ENCODE measurements around the gene HNRNPA1L2.
"Not testable (repeated sequence)": the region's sequence is repeated elsewhere in the genome, so short reads cannot be mapped to it uniquely, and the experiment has no call there.

The HNRNPA1L2 gene

DNA sequence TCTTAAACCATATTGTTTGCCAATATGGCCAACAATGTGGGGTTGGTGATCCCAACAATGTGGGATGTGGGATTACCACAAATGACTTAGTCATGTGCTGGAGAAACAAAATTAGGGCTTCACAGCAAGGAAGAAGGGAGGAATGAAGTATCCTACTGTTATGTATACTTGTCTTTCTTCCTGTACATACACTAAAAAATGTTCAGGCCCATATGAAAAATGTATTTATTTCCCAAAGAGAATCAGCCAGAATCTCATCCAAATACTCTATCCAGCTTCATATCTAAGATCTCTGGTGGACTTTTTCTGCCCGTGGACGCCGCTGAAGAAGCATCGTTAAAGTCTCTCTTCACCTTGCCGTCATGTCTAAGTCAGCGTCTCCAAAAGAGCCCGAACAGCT, at the start of gene HNRNPA1L2:
Gene HNRNPA1L2, plus strand, starts transcription at position 301 of the 400 bp plus-strand sequence. Its CDS starts 62 bp downstream, at position 363.
- no peak for DNase-seq (ENCODE audit: extremely low read depth in 1 of 2, low read depth in 1 of 2)

- not testable (repeated sequence) for DNase-seq (ENCODE audit: extremely low read depth in 1 of 2, low read depth in 1 of 2)
Observed at GRCh38 chr13:52593175-52593574, 49.1 kb upstream of the HNRNPA1L2 start.

DNA sequence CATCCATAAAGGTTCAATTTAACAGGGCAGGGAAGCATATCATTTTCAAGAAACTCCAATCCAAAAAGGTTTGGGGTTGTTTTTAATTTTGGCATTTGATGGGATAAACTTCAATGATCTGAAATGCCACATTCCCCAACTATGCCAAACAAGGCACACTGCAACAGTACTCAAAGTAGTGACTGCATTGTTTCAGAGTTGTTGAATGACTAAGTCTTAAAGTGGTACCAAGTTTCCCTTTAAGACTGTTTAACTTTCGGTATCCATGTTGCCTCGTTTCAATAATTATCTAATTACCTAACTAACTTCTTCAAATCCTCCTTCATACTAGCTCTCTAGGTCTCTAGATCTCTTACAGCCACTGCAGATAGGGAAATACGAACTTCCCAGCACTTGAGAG, 48.4 kb upstream of the HNRNPA1L2 start:
- DNase-seq (ENCODE audit: extremely low read depth in 1 of 2, low read depth in 1 of 2) = not testable (repeated sequence)

DNA sequence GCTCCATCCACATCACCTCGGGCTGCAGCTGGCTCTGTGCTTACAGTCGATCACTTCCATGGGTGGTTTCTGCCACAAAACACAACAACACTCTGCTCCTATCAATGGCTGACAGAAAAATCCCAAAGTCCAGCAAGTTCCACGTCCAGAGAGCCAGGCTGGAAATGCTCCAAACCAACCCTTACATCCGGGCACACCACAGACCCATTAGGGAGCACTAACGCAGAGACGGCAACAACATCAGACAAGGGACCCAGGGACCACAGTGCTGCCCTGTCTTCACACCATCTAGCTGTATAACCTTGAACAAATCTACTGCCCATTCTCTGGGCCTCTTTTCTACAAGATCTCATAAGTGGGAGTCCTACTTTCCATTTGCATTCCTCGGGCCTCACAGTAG, 47.9 kb upstream of the HNRNPA1L2 start:
- DNase-seq (ENCODE audit: extremely low read depth in 1 of 2, low read depth in 1 of 2) = not testable (repeated sequence)

- DNase-seq (ENCODE audit: extremely low read depth in 1 of 2, low read depth in 1 of 2) = no peak
Observed at GRCh38 chr13:52597676-52598075, 44.6 kb upstream of the HNRNPA1L2 start.

GRCh38 chr13:52599037-52599847, 43.0 kb upstream of the HNRNPA1L2 start:
- no peak for DNase-seq (ENCODE audit: extremely low read depth in 1 of 2, low read depth in 1 of 2)

DNA sequence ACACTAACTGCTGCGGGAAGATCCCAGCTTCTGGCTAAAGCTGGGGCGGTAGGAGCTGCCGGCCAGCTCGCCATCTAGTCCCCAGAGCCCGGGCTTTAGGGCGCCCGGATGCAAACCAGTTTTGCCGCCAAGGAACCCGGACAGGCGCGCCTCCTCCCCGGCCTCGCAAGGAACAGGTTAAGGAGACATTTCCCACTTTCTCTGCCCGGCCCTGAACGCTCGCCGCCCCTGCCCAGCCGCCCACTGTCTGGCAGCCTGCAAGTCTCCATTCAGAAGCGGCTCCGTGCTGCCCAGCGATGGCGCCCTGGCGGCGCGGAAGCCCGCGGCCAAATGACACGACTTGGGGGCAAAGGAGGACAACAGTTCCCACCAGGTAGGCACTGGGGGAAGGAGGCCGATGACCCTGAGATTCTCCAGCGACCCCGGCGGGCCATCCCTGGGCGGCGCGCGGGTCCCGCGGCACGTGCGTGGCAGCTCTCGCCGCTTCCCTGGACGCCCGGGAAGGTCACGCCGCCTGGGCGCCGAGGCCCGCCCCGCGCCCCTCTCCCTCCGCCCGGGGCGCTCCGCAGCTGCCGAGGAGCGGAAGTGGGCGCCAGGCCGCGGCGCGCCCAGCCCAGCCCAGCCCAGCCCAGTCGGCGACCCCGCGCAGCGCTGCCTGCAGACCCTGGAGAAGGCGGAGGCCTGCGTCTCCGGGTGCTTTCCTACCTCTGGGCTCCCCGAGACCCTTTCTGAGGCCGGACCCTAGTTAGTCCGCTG, 42.2 kb upstream of the HNRNPA1L2 start:
- DNase-seq (ENCODE audit: extremely low read depth in 1 of 2, low read depth in 1 of 2) = no peak

- DNase-seq (ENCODE audit: extremely low read depth in 1 of 2, low read depth in 1 of 2) = no peak
Observed at GRCh38 chr13:52600666-52601065, 41.6 kb upstream of the HNRNPA1L2 start.

DNA sequence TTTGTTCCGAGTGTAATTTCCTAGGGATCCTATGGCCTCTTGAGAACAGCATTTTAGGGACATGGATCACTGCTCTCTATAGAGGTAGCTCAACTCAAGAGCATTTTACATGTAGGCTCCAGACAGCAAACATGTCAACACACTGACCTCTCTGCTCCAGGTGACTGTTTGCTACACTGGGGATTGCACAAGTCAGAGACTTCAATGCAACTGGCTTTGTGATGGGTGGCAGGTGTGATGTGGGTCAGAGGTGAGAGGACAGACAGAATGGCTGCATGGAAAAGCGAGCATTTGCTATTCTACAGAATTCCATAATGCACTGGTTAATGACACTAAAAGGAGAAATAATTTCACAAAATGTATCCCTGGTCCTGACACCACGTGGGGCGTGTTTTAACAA, 38.9 kb upstream of the HNRNPA1L2 start:
- DNase-seq (ENCODE audit: extremely low read depth in 1 of 2, low read depth in 1 of 2) = not testable (repeated sequence)

DNA sequence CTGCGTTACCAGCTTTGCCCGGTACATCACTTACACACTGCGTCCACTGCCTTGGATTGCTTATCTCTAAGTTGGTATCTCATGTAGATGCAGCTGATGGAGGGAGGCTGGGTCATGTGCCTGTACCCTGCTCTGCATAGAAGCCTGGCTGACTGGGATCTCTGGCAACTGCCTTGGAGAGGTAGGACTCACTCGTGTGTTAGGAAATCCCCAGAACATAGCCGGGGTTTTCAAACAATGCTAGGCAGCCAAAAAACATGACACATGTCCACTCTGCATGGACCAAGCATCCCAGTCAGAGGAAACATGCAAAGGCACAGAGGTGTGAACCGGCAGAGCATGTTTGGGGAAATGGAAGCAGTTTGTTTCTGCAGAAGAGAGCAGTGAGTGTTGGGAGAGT, 36.1 kb upstream of the HNRNPA1L2 start:
- DNase-seq (ENCODE audit: extremely low read depth in 1 of 2, low read depth in 1 of 2) = not testable (repeated sequence)

GRCh38 chr13:52606795-52607194, 35.4 kb upstream of the HNRNPA1L2 start:
- not testable (repeated sequence) for DNase-seq (ENCODE audit: extremely low read depth in 1 of 2, low read depth in 1 of 2)

- not testable (repeated sequence) for DNase-seq (ENCODE audit: extremely low read depth in 1 of 2, low read depth in 1 of 2)
Observed at GRCh38 chr13:52608184-52608583, 34.0 kb upstream of the HNRNPA1L2 start.

DNA sequence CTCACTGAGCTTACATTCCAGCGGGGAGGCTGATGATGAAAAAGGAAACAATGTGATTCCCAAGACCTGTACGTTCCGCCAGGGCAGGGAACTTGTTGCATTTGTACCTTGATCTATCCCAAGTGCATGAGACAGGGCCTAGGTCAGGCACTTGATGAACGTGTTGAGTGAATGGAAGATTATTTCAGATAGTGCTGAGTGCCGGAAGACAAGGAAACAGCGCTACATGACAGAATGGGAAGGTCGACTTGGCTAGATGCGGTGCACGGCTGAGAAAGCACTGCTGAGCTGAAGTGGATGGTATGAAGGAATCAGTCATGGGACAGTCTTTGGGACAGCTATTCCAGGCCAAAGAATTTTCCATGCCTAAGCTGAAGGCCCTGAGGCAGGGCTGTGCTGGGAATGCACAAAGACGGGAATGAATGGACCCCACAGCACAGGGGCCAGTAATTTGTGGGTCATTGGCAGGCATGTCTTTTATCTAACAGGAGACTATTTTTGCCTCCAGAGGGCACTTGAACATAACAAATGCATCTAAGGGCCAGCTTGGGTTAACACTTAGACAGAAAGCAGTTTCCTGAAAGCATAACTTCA, 33.1 kb upstream of the HNRNPA1L2 start:
- not testable (repeated sequence) for DNase-seq (ENCODE audit: extremely low read depth in 1 of 2, low read depth in 1 of 2)

- DNase-seq (ENCODE audit: extremely low read depth in 1 of 2, low read depth in 1 of 2) = not testable (repeated sequence)
Observed at GRCh38 chr13:52610158-52610557, 32.1 kb upstream of the HNRNPA1L2 start.

DNA sequence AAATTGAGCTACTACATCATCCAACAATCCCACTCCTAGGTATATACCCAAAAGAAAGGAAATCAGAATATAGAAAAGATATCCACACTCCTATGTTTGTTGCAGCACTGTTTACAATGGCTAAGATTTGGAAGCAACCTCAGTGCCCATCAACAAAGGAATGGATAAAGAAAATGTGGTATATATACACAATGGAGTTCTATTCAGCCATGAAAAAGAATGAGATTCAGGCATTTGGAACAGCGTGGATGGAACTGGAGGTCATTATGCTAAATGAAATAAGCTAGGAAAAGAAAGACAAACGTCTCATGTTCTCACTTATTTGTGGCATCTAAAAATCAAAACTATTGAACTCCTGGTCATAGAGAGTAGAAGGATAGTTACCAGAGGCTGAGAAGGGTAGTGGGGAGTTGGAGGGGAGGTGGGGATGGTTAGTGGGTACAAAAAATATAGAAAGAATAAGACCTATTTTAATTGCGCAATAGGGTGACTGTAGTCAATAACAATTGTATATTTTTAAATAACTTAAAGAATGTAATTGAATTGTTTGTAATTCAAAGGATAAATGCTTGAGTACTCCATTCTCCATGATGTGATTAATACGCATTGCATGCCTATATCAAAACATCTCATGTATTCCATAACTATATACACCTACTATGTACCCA, 27.0 kb upstream of the HNRNPA1L2 start:
- DNase-seq (ENCODE audit: extremely low read depth in 1 of 2, low read depth in 1 of 2) = no peak

- no peak for DNase-seq (ENCODE audit: extremely low read depth in 1 of 2, low read depth in 1 of 2)
Observed at GRCh38 chr13:52615812-52616211, 26.4 kb upstream of the HNRNPA1L2 start.

GRCh38 chr13:52617070-52618060, 24.9 kb upstream of the HNRNPA1L2 start:
- peak; percentile 69 to 71 for DNase-seq (ENCODE audit: extremely low read depth in 1 of 2, low read depth in 1 of 2)

DNA sequence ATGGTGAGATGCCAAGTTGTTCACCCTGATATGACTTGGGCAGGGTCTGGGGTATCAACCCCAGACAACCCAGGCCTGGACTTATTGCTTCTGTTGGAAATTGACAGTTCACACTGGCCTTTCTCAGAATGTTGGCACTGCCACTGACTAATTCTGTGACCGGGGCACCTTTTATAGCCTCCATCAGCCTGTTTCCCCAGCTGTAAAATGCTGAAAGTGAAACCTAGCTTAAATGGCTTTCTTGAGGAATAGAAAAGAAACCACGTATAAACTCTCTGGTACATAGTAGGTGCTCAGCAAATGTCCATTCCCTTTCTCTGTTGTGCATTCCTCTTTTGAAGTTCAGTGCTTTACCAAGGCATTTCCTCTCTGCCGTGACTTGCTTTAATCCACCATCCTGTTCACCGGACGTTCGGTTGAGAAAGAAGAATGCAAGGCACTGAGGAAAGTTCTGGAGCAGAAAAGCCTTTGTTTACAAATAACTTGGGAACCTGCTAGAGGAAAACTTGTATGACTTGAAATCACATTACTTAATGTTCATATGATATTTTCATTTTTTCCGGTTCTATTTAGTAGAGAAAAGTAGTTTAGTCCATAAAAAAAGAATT, 11.0 kb upstream of the HNRNPA1L2 start:
- DNase-seq (ENCODE audit: extremely low read depth in 1 of 2, low read depth in 1 of 2) = not testable (repeated sequence)

GRCh38 chr13:52638666-52639328, 3.4 kb upstream of the HNRNPA1L2 start:
- DNase-seq (ENCODE audit: extremely low read depth in 1 of 2, low read depth in 1 of 2) = no peak
